GM21360 (cell line): ENCODE measurements around the gene SEC61A1.

Experiments used
- ATAC-seq: cut with Tn5 transposase; IDR thresholded peaks from one replicate; pipeline ENCODE4 v1.9.1; 2021; ENCODE audit warnings: mild to moderate bottlenecking, moderate library complexity; ENCODE audit not compliant: unreplicated experiment

Gene SEC61A1

GRCh38 chr3:128076483-128077201, 24.4 kb downstream of the SEC61A1 start:
- ATAC-seq, result no peak

- ATAC-seq, result no peak
Observed at GRCh38 chr3:128077202-128077624, 25.0 kb downstream of the SEC61A1 start.

- ATAC-seq, result no peak
Observed at GRCh38 chr3:128077665-128078064, 25.4 kb downstream of the SEC61A1 start.

- no peak for ATAC-seq
Observed at GRCh38 chr3:128078322-128078721, 26.1 kb downstream of the SEC61A1 start.

- ATAC-seq, result no peak
Observed at GRCh38 chr3:128078875-128079274, 26.6 kb downstream of the SEC61A1 start.

GRCh38 chr3:128079823-128080222, 27.6 kb downstream of the SEC61A1 start:
- ATAC-seq, result no peak

DNA sequence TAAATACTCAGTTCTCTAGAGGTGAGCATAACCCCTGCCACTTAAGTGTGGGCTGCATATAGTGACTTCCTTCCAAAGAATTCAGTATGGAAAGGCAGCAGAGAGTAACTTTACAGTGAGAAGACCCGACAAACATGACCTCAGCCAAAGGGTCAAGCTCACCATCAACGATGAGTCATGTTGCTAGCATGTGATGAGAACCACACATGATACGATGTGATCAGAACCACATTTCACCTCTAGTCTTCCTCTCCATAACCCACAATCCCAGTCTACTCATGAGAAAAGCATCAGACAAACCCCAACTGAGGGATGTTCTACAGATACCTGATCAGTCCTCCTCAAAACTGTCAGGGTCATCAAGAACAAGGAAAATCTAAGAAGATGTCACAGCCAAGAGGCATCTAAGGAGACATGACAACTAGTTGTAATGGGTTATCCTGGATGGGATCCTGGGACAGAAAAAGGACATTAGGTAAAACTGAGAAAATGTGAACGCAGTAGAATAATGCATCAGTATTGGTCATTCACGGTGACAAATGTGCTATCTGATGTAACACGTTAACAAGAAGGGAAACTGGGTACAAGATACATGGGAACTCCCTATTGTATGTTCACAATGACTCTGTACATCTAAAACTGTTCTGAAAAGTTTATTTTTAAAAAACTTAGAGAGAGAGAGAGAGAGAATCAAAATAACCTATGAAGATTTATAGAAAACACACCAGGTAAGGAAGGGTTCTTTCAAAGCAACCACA, 28.3 kb downstream of the SEC61A1 start:
- ATAC-seq, result no peak

DNA sequence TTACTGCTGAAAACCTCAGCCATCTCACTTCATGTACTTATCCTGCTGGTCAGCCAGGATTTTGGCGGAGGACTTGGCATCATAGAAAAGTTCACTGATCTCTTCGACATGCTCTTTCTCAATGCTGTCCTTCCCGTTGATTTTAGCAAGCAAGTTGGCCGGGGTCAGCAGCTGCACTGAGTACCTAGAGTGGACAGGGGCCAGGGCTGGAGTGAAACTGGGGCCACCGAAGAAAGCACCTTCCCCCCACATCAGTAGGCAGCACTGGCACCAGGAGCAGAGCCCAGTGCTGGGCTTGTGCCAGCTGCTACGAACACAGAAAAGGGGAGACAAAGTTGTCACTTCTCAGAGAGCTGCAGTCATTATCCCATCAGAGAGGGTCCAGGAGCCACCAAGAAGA, 29.0 kb downstream of the SEC61A1 start:
- ATAC-seq, result no peak

DNA sequence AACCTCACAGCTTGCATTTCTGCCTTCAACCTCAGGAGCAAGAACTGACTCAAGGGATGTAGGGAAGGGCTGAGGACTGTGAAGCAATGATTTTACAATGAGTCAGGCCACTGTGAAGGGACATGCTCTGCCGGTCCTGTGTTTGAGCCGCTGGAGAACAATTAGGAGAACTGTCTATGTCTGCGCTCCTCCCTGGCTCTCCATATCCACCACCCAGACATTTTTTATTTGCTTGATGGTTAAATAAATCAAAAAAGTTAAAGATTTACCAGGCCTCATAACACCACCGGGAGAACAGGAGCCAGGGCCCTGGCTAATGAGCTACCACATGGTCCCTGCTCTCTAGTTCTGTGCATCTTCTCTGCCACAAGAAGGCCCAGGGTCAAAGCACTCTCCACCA, 29.6 kb downstream of the SEC61A1 start:
- no peak for ATAC-seq

DNA sequence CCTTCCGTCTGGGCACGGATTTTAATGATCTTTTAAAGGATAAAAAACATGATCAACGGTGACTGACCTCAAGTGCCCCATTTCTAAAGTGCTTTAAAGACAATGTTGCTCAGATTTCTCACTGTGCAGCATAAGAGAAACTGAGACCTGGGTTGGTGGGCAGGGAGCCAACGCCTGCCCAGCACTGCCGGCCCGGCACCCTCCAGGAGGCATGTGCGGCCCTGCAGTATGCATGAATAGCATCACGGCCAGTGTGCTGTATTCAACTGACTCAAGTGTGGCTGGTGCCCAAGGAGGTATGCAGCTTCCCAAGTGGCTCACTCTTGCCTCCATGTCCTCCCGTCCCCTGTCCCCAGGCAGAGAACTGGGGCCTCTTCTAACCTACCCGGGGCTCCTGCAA, 30.3 kb downstream of the SEC61A1 start:
- no peak for ATAC-seq

- ATAC-seq, result no peak
Observed at GRCh38 chr3:128083396-128083795, 31.2 kb downstream of the SEC61A1 start.

DNA sequence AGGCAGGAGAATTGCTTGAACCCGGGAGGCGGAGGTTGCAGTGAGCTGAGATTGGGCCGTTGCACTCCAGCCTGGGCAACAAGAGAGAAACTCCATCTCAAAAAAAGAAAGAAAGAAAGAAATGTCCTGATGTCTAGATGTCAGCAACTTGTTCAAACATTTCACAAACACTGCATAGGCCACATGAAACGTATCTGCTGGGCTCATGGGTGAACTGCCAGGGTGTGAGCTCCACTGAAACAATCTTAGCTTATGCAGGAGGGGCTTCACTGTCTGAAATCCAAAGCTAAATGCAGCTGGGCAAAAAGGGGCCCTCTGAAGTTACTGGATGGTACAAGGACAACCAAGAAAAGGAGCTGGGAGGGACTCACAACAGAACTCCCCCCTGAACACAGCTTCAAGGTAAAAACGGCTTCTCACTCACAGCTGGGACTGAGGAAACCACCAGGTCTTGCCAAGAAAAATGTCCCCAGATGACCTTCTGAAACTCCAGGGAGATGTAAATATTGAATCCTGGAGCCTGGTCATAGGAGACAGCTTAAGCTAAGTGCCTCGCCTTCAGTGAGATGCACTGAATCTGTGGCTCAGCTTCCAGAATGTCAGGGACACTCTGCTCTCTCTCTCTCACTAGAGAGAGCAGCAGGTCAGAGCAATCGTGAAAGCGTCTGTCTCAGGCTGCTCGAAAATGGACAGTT, 31.9 kb downstream of the SEC61A1 start:
- no peak for ATAC-seq

DNA sequence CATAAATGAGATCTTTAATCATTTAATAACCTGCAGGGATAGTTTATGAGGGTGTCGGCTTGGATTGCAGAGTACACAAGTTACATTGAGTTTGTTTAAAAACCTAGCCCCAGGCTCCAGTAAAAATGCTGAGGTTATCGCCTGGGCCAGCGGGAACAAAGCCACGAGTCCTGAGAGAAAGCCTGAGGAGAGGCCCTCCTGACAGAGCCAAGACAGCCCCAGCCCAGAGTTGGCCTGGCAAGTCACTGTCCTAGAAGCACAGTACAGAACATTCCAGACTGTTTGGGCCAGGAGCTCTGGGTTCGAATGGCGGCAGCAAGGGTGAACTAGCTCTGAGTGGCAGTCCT, 32.4 kb downstream of the SEC61A1 start:
- no peak for ATAC-seq

DNA sequence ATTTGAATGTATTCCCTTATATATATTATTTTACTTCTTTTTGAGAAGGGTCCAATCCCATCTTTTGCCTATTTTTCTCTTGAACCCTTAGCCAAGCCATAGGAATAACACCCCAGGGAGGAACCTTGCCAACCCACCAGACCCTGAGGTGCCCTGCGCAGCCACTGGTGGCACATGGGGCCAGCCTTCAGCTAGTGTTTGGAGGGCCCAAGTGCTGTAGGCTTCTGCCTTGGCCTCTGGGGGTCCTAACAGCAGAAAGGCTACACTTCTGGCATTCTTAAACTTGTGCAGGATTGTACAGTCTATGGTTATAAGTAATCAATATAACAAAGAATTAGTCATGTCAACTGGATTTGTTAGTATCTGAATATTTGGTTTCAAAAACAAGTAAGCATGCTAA, 36.9 kb downstream of the SEC61A1 start:
- ATAC-seq, result no peak

DNA sequence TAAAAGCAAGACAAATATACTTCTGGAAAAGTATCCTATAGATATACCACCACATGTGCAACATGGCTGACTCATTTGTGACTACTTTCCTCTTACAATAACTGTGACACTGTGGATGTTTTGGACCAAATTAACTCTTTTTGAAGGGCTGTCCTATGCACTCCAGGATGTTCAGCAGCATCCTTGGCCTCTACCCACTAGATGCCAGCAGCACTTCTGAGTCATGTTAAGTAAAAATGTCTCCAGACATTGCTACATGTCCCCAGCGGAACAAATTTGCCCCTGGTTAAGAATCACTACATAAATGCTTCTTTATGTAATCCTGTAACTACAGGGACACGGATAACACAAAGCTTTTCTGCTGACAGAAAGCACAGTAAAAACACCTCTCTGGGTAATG, 39.3 kb downstream of the SEC61A1 start:
- no peak for ATAC-seq

GRCh38 chr3:128094295-128095151, 42.3 kb downstream of the SEC61A1 start:
- ATAC-seq, result no peak

DNA sequence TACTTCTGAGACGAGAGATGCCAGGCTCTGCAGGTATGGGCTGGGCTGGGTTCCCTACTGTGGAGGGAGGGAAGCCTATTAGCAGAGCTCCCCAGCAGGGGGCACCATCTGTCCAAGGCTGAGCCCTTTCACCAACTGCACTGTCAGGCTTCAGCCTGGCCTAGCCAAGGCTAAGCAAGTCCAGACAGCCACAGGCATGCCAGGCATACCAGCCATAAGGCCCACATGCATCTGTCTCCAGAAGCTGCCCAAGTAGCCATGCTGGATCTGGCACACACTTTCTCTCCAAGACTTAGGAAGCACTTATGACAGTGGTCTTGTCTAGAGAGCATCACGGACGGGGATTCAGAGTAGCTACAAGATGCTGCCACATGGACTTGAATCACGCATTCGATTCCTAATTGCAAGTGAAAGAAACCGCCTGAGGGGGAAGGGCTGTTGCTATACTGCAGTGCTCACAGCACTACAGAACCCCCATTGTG, 43.0 kb downstream of the SEC61A1 start:
- peak; percentile 52 for ATAC-seq

GRCh38 chr3:128098234-128098633, 46.0 kb downstream of the SEC61A1 start:
- no peak for ATAC-seq

GRCh38 chr3:128100161-128100560, 47.9 kb downstream of the SEC61A1 start:
- no peak for ATAC-seq

- ATAC-seq, result no peak
Observed at GRCh38 chr3:128100638-128101037, 48.4 kb downstream of the SEC61A1 start.

DNA sequence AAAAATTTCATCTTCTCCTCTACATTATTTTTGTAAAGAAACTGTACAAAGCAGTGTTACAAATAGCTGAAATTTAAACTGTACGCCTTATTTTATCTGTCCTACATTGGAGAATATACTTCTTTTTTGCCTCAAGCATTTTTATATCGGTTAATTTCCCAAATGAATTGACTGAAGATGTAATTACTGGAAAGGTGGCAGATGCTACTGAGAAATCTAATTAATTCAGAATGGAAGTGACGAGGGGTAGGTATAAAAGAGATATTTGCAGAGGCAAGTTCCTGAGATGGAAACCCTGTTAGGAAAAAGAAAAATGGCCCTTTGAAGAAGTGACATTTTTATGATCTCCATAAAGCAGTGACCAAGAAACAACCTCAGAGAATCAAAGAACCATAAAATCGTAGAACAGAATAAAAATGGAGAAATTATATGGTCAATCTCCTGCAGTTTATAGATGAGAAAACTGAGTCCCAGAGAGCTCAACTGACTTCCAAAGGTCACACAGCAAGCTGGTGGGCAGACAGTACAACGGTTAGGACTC, 51.0 kb downstream of the SEC61A1 start:
- ATAC-seq, result no peak
